ENCODE results near the gene NKIRAS1.
"Not testable (repeated sequence)": the region's sequence is repeated elsewhere in the genome, so short reads cannot be mapped to it uniquely, and the experiment has no call there.

Gene NKIRAS1

DNA sequence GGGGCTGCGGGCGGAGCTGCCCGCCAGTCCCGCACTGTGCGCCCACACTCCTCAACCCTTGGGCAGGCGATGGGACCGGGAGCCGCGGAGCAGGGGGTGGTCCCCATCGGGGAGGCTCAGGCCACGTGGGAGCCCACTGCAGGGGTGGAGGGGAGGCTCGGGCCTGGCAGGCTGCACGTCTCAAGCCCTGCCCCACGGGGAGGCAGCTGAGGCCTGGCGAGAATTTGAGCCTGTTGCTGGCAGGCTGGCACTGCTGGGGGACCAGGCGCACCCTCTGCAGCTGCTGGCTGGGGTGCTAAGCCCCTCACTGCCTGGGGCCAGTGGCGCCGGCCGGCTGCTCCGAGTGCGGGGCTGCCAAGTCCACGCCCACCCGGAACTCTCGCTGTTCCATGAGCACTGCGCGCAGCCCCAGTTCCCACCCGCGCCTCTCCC is 34.3 kb downstream of the NKIRAS1 start:
- DNase-seq (ENCODE audit: low read depth, low spot score): no peak
- H3K4me3 ChIP-seq (ENCODE audit: low read depth, low read length): no peak overlapping the region
- TF ChIP-seq, protein P1, sequence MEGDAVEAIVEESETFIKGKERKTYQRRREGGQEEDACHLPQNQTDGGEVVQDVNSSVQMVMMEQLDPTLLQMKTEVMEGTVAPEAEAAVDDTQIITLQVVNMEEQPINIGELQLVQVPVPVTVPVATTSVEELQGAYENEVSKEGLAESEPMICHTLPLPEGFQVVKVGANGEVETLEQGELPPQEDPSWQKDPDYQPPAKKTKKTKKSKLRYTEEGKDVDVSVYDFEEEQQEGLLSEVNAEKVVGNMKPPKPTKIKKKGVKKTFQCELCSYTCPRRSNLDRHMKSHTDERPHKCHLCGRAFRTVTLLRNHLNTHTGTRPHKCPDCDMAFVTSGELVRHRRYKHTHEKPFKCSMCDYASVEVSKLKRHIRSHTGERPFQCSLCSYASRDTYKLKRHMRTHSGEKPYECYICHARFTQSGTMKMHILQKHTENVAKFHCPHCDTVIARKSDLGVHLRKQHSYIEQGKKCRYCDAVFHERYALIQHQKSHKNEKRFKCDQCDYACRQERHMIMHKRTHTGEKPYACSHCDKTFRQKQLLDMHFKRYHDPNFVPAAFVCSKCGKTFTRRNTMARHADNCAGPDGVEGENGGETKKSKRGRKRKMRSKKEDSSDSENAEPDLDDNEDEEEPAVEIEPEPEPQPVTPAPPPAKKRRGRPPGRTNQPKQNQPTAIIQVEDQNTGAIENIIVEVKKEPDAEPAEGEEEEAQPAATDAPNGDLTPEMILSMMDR (IDR thresholded peaks at IDR 0.05; ENCODE audit: low read depth, low read length): no peak
- in situ Hi-C loops (cut with HindIII; ENCODE audit: low sequenced_read_pairs): no loop called here

DNA sequence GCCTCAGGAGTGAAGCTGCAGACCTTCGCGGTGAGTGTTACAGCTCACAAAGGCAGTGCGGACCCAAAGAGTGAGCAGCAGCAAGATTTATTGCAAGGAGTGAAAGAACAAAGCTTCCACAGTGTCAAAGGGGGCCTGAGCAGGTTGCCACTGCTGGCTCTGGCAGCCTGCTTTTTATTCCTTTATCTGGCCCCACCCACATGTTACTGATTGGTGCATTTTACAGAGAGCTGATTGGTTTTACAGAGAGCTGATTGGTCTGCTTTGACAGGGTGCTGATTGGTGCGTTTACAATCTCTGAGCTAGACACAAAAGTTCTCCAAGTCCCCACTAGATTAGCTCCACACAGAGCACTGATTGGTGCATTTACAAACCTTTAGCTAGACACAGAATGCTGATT is 34.8 kb downstream of the NKIRAS1 start:
- in situ Hi-C loops (cut with HindIII; ENCODE audit: low sequenced_read_pairs); DNase-seq (ENCODE audit: low read depth, low spot score); H3K4me3 ChIP-seq (ENCODE audit: low read depth, low read length): not testable (repeated sequence)

DNA sequence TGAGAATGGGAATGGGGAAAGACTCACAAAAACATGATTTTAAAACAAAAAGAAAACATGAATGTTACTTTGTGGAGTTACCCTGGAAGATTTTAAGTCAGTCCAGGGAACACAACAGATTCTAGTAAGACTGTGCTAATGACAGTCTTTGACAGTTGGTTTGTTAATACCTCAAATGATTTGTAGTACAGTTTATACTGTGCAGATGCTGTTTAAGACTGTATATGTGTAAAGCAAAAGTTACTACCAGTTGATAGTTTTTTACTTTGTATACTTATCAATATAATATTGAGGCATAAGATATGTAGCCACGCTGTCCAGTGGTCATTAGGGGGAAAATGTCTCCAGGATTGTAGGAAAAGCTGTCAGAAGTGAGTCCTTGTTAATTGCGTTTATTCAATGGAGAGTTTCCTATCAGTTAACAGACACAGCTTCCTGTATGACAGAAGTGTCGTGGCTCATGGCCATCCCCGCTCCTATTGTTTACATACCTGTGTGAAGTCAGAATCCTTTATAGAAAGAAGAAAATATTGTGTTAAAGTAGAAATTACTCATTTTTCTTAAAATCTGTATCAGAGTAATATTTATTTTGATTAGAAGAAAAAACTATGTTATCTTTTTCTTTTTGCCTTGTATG is 36.0 kb downstream of the NKIRAS1 start:
- in situ Hi-C loops (cut with HindIII; ENCODE audit: low sequenced_read_pairs): no loop called here
- no peak for DNase-seq (ENCODE audit: low read depth, low spot score)
- TF ChIP-seq, protein P1 (IDR thresholded peaks at IDR 0.05; ENCODE audit: low read depth, low read length): no peak
- H3K4me3 ChIP-seq (ENCODE audit: low read depth, low read length): no peak overlapping the region

DNA sequence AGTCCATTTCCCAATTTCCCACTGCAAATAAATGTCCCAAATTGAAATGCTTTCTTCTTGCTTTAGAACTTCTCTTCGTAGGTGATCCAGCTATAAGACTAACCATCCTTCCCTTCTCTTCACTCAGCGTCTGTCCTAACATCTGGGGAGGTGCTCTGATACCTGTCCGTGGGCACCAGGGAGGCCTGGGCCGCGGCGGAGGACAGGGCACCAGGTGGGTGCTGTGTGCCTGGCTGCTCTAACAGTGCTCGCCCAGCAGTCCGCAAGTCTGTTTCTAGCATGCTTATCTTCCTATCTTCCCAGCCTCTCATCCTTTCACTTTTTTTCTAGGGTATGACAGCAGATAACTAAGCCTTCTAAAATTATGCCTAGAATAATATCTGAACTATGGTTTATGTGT is 37.3 kb downstream of the NKIRAS1 start:
- TF ChIP-seq, protein P1 (IDR thresholded peaks at IDR 0.05; ENCODE audit: low read depth, low read length): no peak
- no peak overlapping the region for H3K4me3 ChIP-seq (ENCODE audit: low read depth, low read length)
- no peak for DNase-seq (ENCODE audit: low read depth, low spot score)
- in situ Hi-C loops (cut with HindIII; ENCODE audit: low sequenced_read_pairs): no loop called here

DNA sequence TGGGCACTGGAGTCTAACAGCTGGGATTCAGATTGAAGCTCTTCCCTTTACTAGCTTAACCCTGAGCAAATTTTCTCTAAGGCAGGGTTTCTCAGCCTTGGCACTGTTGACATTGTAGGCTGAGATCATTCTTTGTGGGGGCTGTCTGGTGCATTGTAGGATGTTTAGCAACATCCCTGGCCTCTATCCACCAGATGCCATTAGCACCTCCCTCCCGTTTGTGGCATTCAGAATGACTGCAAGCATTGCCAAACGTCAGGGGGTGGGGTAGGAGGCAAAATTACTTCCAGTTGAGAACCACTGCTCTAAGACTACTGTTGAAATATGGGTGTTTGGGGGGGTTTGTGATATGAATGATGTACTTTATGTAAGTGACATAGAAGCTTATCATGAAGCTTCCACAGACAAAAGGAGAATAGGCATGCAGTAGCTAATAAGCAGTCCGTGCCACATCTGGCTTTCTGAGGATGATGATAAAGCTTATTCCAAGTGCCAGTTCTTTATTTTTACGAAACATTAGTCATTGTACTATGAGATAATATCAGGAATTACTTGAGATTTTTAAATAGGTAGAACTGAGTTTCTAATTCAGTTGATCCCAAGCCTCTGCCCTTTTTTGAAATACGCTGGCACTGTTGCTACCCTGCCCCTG is 39.3 kb downstream of the NKIRAS1 start:
- in situ Hi-C loops (cut with HindIII; ENCODE audit: low sequenced_read_pairs): no loop called here

DNA sequence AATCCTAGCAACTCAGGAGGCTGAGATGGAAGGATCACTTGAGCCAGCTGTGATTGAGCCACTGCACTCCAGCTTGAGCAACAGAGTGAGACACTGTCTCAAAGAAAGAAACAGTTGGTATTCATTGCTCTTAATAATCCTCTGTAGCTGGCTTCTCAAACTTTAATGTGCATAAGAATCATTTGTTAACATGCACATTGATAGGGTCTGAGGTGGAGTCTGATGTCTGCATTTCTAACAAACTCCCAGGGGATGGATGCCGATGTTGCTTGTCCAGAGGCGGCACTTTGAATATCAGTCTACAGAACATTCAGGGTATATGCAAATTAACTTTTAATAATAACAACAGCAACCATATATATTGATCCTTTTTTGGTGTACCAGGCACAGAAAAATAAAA is 39.9 kb downstream of the NKIRAS1 start:
- TF ChIP-seq, protein P1 (IDR thresholded peaks at IDR 0.05; ENCODE audit: low read depth, low read length): no peak
- H3K4me3 ChIP-seq (ENCODE audit: low read depth, low read length): no peak overlapping the region
- in situ Hi-C loops (cut with HindIII; ENCODE audit: low sequenced_read_pairs): no loop called here
- no peak for DNase-seq (ENCODE audit: low read depth, low spot score)

More for the DNA sequence above, 39.3 kb downstream of the NKIRAS1 start:
- TF ChIP-seq, protein P1 (IDR thresholded peaks at IDR 0.05; ENCODE audit: low read depth, low read length): no peak
- peak; percentile 67 for DNase-seq (ENCODE audit: low read depth, low spot score)
- H3K4me3 ChIP-seq (ENCODE audit: low read depth, low read length): no peak overlapping the region

DNA sequence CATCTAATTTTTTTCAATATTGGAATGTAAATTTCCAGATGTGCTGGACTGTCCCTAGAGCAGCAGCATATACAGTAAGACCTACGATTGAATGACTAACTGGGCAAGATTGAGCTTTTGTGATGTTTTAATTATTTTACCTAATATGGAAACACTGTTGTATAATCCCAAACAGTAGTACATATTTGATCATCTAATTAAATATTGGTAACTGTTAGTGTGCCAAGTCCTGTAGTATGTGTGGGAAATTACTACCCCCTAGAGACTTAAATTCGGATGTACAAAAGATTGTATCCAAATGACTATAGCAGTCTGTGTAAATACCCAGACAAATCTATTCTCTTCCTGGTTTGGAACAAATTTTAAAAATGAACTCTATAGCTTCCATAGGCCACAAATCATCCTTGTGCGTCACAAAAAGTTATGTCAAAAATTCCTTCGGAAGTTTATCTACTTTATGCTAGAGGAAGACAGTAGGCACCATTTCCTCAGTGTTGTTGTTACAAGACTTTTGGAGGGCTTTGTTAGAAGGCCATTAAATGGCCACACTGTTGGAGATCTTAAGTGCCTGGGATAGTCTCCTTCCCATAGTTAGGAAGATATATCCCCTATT is 41.6 kb downstream of the NKIRAS1 start:
- DNase-seq (ENCODE audit: low read depth, low spot score): no peak
- H3K4me3 ChIP-seq (ENCODE audit: low read depth, low read length): no peak overlapping the region
- in situ Hi-C loops (cut with HindIII; ENCODE audit: low sequenced_read_pairs): no loop called here
- TF ChIP-seq, protein P1 (IDR thresholded peaks at IDR 0.05; ENCODE audit: low read depth, low read length): no peak

Data from astrocyte of the spinal cord (primary cell).